ENCODE results near the gene SRSF9. TPM values are rescaled to one million over a fixed set of nuclear protein-coding genes. Genes with fewer than 3 reads are reported as not detected.

The SRSF9 gene
- total and polyA plus RNA-seq, 2 of the 4 experiments (the other 2 are of a cell fraction), result 102 to 143 TPM

DNA sequence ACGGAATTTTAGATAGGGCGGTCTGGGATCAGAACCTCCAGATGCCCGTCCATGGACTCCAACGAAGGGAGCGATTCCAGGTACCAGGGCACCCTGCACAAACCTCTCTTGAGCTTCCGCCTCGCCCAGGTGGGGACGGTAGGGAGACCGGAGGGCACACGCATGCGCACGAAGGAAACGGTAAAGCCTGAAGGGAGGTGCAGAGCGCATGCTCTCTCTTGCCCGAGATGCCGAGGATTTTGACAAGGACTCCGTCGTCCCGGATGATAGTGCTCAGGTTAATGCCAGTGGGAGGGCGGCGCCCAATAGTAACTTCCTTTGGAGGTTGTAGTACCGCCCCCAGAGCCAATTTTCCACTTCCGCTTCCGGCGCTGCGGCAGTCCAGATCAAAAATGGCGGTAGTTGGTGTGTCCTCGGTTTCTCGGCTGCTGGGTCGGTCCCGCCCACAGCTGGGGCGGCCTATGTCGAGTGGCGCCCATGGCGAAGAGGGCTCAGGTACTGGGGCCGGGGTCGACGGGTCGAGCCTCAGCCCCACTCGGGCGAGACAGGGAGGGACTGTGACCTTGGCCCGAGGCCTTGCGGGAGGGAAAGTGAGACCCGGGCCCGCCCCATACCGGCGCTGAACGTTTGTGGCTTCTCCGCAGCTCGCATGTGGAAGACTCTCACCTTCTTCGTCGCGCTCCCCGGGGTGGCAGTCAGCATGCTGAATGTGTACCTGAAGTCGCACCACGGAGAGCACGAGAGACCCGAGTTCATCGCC is 31.6 kb downstream of the SRSF9 start, which contains the start of gene COX6A1:
Gene COX6A1, plus strand, starts transcription at position 379 of the 760 bp plus-strand sequence. Its CDS starts 14 bp downstream, at position 393.
- no peaks in the 10 kb centered on the region for H3K9me3 ChIP-seq (ENCODE audit: control insufficient read depth, insufficient read depth, low read length)
- 0 out of 2 replicates have a peak within 1 kb of the TSS, but pooled peaks have one; percentile 21 for H2BK120ac ChIP-seq (ENCODE audit: low read depth, low read length)
- TF ChIP-seq MAZ (IDR thresholded peaks at IDR 0.05; ENCODE audit: borderline replicate concordance, low read depth, low read length) (no peak), BHLHE40 (IDR thresholded peaks at IDR 0.05; ENCODE audit: low read depth, low read length) (no peak), POLR2A (IDR thresholded peaks at IDR 0.05; ENCODE audit: low read depth, low read length) (peak; percentile 57; the same call in 1 of the 2 replicates), NFE2L2 (IDR thresholded peaks at IDR 0.05; ENCODE audit: low read depth, low read length) (no peak), SMC3 (IDR thresholded peaks at IDR 0.05; ENCODE audit: low read depth, low read length) (no peak), MXI1 (IDR thresholded peaks at IDR 0.05; ENCODE audit: borderline replicate concordance, low read depth, low read length) (0 out of 2 replicates have a peak, but pooled peaks have one; percentile 9), MAFK (IDR thresholded peaks at IDR 0.05; ENCODE audit: low read depth, low read length) (no peak)
- TF ChIP-seq, protein P1, sequence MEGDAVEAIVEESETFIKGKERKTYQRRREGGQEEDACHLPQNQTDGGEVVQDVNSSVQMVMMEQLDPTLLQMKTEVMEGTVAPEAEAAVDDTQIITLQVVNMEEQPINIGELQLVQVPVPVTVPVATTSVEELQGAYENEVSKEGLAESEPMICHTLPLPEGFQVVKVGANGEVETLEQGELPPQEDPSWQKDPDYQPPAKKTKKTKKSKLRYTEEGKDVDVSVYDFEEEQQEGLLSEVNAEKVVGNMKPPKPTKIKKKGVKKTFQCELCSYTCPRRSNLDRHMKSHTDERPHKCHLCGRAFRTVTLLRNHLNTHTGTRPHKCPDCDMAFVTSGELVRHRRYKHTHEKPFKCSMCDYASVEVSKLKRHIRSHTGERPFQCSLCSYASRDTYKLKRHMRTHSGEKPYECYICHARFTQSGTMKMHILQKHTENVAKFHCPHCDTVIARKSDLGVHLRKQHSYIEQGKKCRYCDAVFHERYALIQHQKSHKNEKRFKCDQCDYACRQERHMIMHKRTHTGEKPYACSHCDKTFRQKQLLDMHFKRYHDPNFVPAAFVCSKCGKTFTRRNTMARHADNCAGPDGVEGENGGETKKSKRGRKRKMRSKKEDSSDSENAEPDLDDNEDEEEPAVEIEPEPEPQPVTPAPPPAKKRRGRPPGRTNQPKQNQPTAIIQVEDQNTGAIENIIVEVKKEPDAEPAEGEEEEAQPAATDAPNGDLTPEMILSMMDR (conservative IDR thresholded peaks at IDR 0.05; ENCODE audit: low read depth, low read length), result no peak
- TF ChIP-seq, protein P2, sequence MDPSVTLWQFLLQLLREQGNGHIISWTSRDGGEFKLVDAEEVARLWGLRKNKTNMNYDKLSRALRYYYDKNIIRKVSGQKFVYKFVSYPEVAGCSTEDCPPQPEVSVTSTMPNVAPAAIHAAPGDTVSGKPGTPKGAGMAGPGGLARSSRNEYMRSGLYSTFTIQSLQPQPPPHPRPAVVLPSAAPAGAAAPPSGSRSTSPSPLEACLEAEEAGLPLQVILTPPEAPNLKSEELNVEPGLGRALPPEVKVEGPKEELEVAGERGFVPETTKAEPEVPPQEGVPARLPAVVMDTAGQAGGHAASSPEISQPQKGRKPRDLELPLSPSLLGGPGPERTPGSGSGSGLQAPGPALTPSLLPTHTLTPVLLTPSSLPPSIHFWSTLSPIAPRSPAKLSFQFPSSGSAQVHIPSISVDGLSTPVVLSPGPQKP (IDR thresholded peaks at IDR 0.05; ENCODE audit: borderline replicate concordance, low read depth, low read length), result no peak
- H2AK9ac ChIP-seq (replicated peaks; ENCODE audit: low read depth, low read length, poor library complexity), result peak within 1 kb of the TSS; percentile 77
- dilution Hi-C loops (cut with HindIII; ENCODE audit: low sequenced_read_pairs, unreplicated experiment) (no loop called here), intact Hi-C loops (cut with micrococcal nuclease) (no loop called here), in situ Hi-C loops (cut with MboI; ENCODE audit: low sequenced_read_pairs) (loop anchor here (25.0 kb wide), 1 partner anchor 101 kb away; the partner anchor contains the start of gene PLA2G1B)
- H3K4me2 ChIP-seq (ENCODE audit: low read depth, low read length), result peak within 1 kb of the TSS; percentile 97
- WGBS, 2 experiments (ENCODE audit: extremely low coverage in 2 of 2, insufficient read length in 1 of 2), result 2% methylated on average over 39 of the region's 59 CpGs; no CpG with 5 or more reads in 1 of the 2 experiments
- peak within 1 kb of the TSS; percentile 75; the same call in 1 of the 2 replicates for H2AK5ac ChIP-seq (ENCODE audit: low read depth, low read length)
- 0 out of 2 replicates have a peak, but pooled peaks cover 7% of the 10 kb centered on the region for H4K20me1 ChIP-seq (ENCODE audit: insufficient read depth, low read length)
- H3K14ac ChIP-seq (replicated peaks; ENCODE audit: low read depth, low read length), result peak within 1 kb of the TSS; percentile 56
- H2AFZ ChIP-seq (replicated peaks; ENCODE audit: low read length, poor library complexity), result peak within 1 kb of the TSS; percentile 98
- H3K27me3 ChIP-seq (ENCODE audit: control insufficient read depth, insufficient read depth, low read length), result peaks cover 4% of the 10 kb centered on the region
- ChIA-PET POLR2A (ENCODE audit: unreplicated experiment) (no interaction called here), CTCF (interaction anchor here (1.0 kb wide), 1 partner anchor 211 kb away, joined by 3 read pairs; no protein-coding TSS in a partner anchor)
- H3K18ac ChIP-seq (ENCODE audit: low read depth, low read length), result peak within 1 kb of the TSS; percentile 26; the same call in 1 of the 2 replicates
- no peak within 1 kb of the TSS for H2BK20ac ChIP-seq (ENCODE audit: low read depth, low read length)
- peaks cover 10 to 33% of the 10 kb centered on the region in 2 experiments for H3K79me1 ChIP-seq (ENCODE audit: low read depth in 1 of 2, low read length in 2 of 2)
- peak within 1 kb of the TSS; percentile 90 to 98 for H4K8ac ChIP-seq (ENCODE audit: low read depth in 2 of 2, low read length in 2 of 2)
- no peaks in the 10 kb centered on the region for H3K9me1 ChIP-seq (ENCODE audit: insufficient read depth, low read length)
- TSS peak; percentile 75 for BruUV-seq (replicated peaks)
- H2BK15ac ChIP-seq (ENCODE audit: low read depth, low read length), result no peak within 1 kb of the TSS; the same call in 2 of the 3 replicates
- ATAC-seq (ENCODE audit: low read depth) (peak; percentile 99), DNase-seq (peak; percentile 97)
- H3K9ac ChIP-seq (ENCODE audit: low read depth, low read length), result peak within 1 kb of the TSS; percentile 83
- peak within 1 kb of the TSS; percentile 75 for H3K4ac ChIP-seq (ENCODE audit: low read depth, low read length)
- H3K4me3 ChIP-seq (ENCODE audit: insufficient read depth, low read depth, low read length), result peak within 1 kb of the TSS; percentile 79
- H3K27ac ChIP-seq (ENCODE audit: insufficient read depth, low read length), result peak within 1 kb of the TSS; percentile 59
- H3K56ac ChIP-seq (ENCODE audit: extremely low read depth, insufficient read depth, low read length), result peak within 1 kb of the TSS; percentile 69
- peak within 1 kb of the TSS; percentile 97 for H4K5ac ChIP-seq (ENCODE audit: low read depth, low read length)
- H4K91ac ChIP-seq (ENCODE audit: insufficient read depth, low read depth, low read length), result peak within 1 kb of the TSS; percentile 46
- H3K23ac ChIP-seq (ENCODE audit: low read depth, low read length), result peak within 1 kb of the TSS; percentile 33
- peaks cover 3% of the 10 kb centered on the region for H3K36me3 ChIP-seq (ENCODE audit: control insufficient read depth, insufficient read depth, low read length)
- H3K4me1 ChIP-seq (ENCODE audit: control insufficient read depth, insufficient read depth, low read length), result peaks cover 4% of the 10 kb centered on the region; the same call in 1 of the 2 replicates
- peak within 1 kb of the TSS; percentile 40 for H2BK5ac ChIP-seq (ENCODE audit: low read depth, low read length, poor library complexity, severe bottlenecking)
